Activated CD4-positive, CD25-positive, alpha-beta regulatory T cell treated with anti-CD3 and anti-CD28 coated beads, Interleukin-2, amount 50 U/mL, for 72 hours (primary cell): Measurements from ENCODE around the gene TEX2.
"Not testable (repeated sequence)": the region's sequence is repeated elsewhere in the genome, so short reads cannot be mapped to it uniquely, and the experiment has no call there.

Experiments used
- DNase-seq: peaks from one replicate; pipeline ENCODE4 v3.0.0; 2021

Gene TEX2

GRCh38 chr17:64232466-64233262, 30.4 kb downstream of the TEX2 start:
- DNase-seq: no peak

- DNase-seq: no peak
Observed at GRCh38 chr17:64231567-64232141, 31.4 kb downstream of the TEX2 start.

GRCh38 chr17:64230791-64231408, 32.2 kb downstream of the TEX2 start:
- no peak for DNase-seq

GRCh38 chr17:64229815-64230728, 33.0 kb downstream of the TEX2 start:
- DNase-seq: no peak

- no peak for DNase-seq
Observed at GRCh38 chr17:64226132-64226531, 36.9 kb downstream of the TEX2 start.

GRCh38 chr17:64225410-64225809, 37.6 kb downstream of the TEX2 start:
- no peak for DNase-seq

- DNase-seq: no peak
Observed at GRCh38 chr17:64223931-64224629, 39.0 kb downstream of the TEX2 start.

GRCh38 chr17:64223283-64223682, 39.8 kb downstream of the TEX2 start:
- DNase-seq: no peak

GRCh38 chr17:64221679-64222078, 41.4 kb downstream of the TEX2 start:
- no peak for DNase-seq

- not testable (repeated sequence) for DNase-seq
Observed at GRCh38 chr17:64220604-64221003, 42.5 kb downstream of the TEX2 start.

- no peak for DNase-seq
Observed at GRCh38 chr17:64219571-64219970, 43.5 kb downstream of the TEX2 start.

GRCh38 chr17:64218066-64218465, 45.0 kb downstream of the TEX2 start:
- DNase-seq: no peak

GRCh38 chr17:64217249-64217691, 45.8 kb downstream of the TEX2 start:
- DNase-seq: no peak

GRCh38 chr17:64216338-64217248, 46.5 kb downstream of the TEX2 start:
- DNase-seq: no peak

GRCh38 chr17:64216000-64216337, 47.1 kb downstream of the TEX2 start:
- no peak for DNase-seq

- no peak for DNase-seq
Observed at GRCh38 chr17:64214950-64215349, 48.1 kb downstream of the TEX2 start.

- DNase-seq: no peak
Observed at GRCh38 chr17:64213995-64214811, 48.9 kb downstream of the TEX2 start.

- DNase-seq: no peak
Observed at GRCh38 chr17:64212122-64212521, 50.9 kb downstream of the TEX2 start.

GRCh38 chr17:64209983-64210382, 53.1 kb downstream of the TEX2 start:
- no peak for DNase-seq

- no peak for DNase-seq
Observed at GRCh38 chr17:64209356-64209941, 53.6 kb downstream of the TEX2 start.
